T-cell (primary cell): ENCODE data around the gene LY6G6D. TPM values are rescaled to one million over a fixed set of nuclear protein-coding genes. Genes with fewer than 3 reads are reported as not detected.

Experiments used
- ATAC-seq, 4 experiments: fragments of 200-7000 bp in 3 of 4; fragments of 150-1000 bp in 1 of 4; cut with Tn5 transposase; replicated peaks in 1 of 4; 1 replicate in 3 of 4; 2 replicates in 1 of 4; pipeline ENCODE4 v1.10.0; 2021; ENCODE audit warnings: moderate library complexity in 3 of 4, mild to moderate bottlenecking in 2 of 4, moderate number of reproducible peaks in 1 of 4
- CTCF ChIA-PET, 2 donors: fragments of 300-600 bp; sonication (Branson Sonifier 250); formaldehyde crosslinking; loops; one replicate each; lab custom pipeline; 2022; ENCODE audit warnings: antibody characterized with exemption in 2 of 2; lab: Charles Lee
- POLR2A ChIA-PET, 2 donors: fragments of 300-600 bp; sonication (Branson Sonifier 250); formaldehyde crosslinking; loops; one replicate each; lab custom pipeline; 2022; ENCODE audit warnings: antibody characterized with exemption in 2 of 2; lab: Charles Lee
- DNase-seq, 35 experiments: peaks; one replicate each; pipeline versions ENCODE4 v3.0.0 to v3.0.0-alpha.2; 2013 to 2023
- H3K27ac ChIP-seq: one replicate; pipeline ENCODE4 v1.5.1; 2013; ENCODE audit warnings: low read length
- H3K27me3 ChIP-seq, 2 experiments: replicated peaks in 1 of 2; 1 replicate in 1 of 2; 2 replicates in 1 of 2; pipeline versions ENCODE4 v1.6.1 to v1.7.0; 2013; ENCODE audit warnings: low read length in 1 of 2, mixed read lengths in 1 of 2; ENCODE audit not compliant: control insufficient read depth in 2 of 2, insufficient read depth in 2 of 2; ENCODE audit errors: extremely low read depth in 1 of 2
- H3K36me3 ChIP-seq, 2 donors: 1 replicate in 1 of 2; 2 replicates in 1 of 2; pipeline versions ENCODE4 v1.6.1 to v1.7.0; 2013; ENCODE audit warnings: low read length in 1 of 2; ENCODE audit not compliant: control insufficient read depth in 2 of 2, insufficient read depth in 1 of 2; ENCODE audit errors: extremely low read depth in 1 of 2
- H3K4me1 ChIP-seq, 2 experiments: 1 replicate in 1 of 2; 2 replicates in 1 of 2; pipeline versions ENCODE4 v1.6.1 to v1.7.0; 2013; ENCODE audit warnings: low read length in 2 of 2, mixed read lengths in 1 of 2; ENCODE audit not compliant: insufficient read depth in 2 of 2, control insufficient read depth in 1 of 2; ENCODE audit errors: extremely low read depth in 1 of 2
- H3K4me3 ChIP-seq, 2 donors: 1 replicate in 1 of 2; 2 replicates in 1 of 2; pipeline versions ENCODE4 v1.5.1 to v1.7.0; 2013; ENCODE audit warnings: mild to moderate bottlenecking in 2 of 2, low read length in 1 of 2, moderate library complexity in 1 of 2; ENCODE audit not compliant: control insufficient read depth in 1 of 2; ENCODE audit errors: extremely low read depth in 1 of 2
- H3K9me3 ChIP-seq: 2 replicates; pipeline ENCODE4 v1.7.0; 2013
- H3K27ac Mint-ChIP-seq, 2 donors: one replicate each; pipeline ENCODE4 v1.8.0; 2020 to 2021; ENCODE audit warnings: mild to moderate bottlenecking in 2 of 2, mixed read lengths in 2 of 2
- H3K27me3 Mint-ChIP-seq, 2 donors: one replicate each; pipeline ENCODE4 v1.8.0; 2021 to 2022; ENCODE audit warnings: mixed read lengths in 2 of 2
- H3K36me3 Mint-ChIP-seq: one replicate; pipeline ENCODE4 v1.8.0; 2021; ENCODE audit warnings: mixed read lengths
- H3K4me1 Mint-ChIP-seq, 3 donors: one replicate each; pipeline ENCODE4 v1.8.0; 2020 to 2022; ENCODE audit warnings: mixed read lengths in 3 of 3, mild to moderate bottlenecking in 1 of 3
- H3K4me3 Mint-ChIP-seq, 3 donors: one replicate each; pipeline ENCODE4 v1.8.0; 2020 to 2022; ENCODE audit warnings: mild to moderate bottlenecking in 3 of 3, mixed read lengths in 3 of 3, moderate library complexity in 3 of 3
- H3K9me3 Mint-ChIP-seq, 3 donors: one replicate each; pipeline ENCODE4 v1.8.0; 2020 to 2022; ENCODE audit warnings: mixed read lengths in 3 of 3
- WGBS: methylation state at CpG from one replicate; pipeline ENCODE4 v1.1.5; 2013; ENCODE audit warnings: missing lambda C conversion rate; ENCODE audit not compliant: insufficient coverage; 5-methylcytosine and 5-hydroxymethylcytosine counted together
- total RNA-seq, 35 experiments: library from RNA in 6 of 35; stranded (reverse) in 6 of 35; fragments of 120-200 nt in 1 of 35; gene quantifications; one replicate each; pipeline versions ENCODE4 v1.2.1 to v1.2.4 and lab custom pipeline; 2013 to 2026

LY6G6D gene
- total RNA-seq, 5 donors from 2014 or later (not counting 1 experiment from before 2014, with no cell fraction given): not detected

GRCh38 chr6:31727034-31727716 lies 12.0 kb downstream of the LY6G6D start:
- H3K27ac Mint-ChIP-seq: peak overlapping the region; percentile 77 to 84
- ChIA-PET POLR2A (interaction anchor here in 1 of 2 donors (0.6 kb wide), 1 partner anchor 490 kb away, joined by 4 read pairs; no protein-coding TSS in a partner anchor), CTCF (interaction anchor here (0.6 to 1.5 kb wide), 6 partner anchors 9 to 132 kb away, joined by 3 to 9 read pairs (median 4); partner anchors contain the start of gene CLIC1 (in 1 of the 2))
- no peak overlapping the region for H3K4me3 ChIP-seq
- no peak overlapping the region for H3K27ac ChIP-seq
- no peaks in the 10 kb centered on the region for H3K27me3 ChIP-seq
- 66% methylated on average over 5 of the region's 7 CpGs for WGBS
- peaks cover 0 to 15% of the 10 kb centered on the region in 2 donors for H3K36me3 ChIP-seq
- H3K4me1 ChIP-seq: peaks cover 13 to 52% of the 10 kb centered on the region in 2 experiments
- H3K36me3 Mint-ChIP-seq: peaks cover 6% of the 10 kb centered on the region
- H3K9me3 Mint-ChIP-seq: no peaks in the 10 kb centered on the region
- DNase-seq (peak in 4 of 35 experiments; percentile 5 to 52 (median 25)), ATAC-seq (peak in 2 of 4 experiments; percentile 14 to 20)
- peaks cover 42 to 60% (median 55%) of the 10 kb centered on the region in 3 donors for H3K4me1 Mint-ChIP-seq
- no peaks in the 10 kb centered on the region for H3K27me3 Mint-ChIP-seq
- H3K9me3 ChIP-seq: no peaks in the 10 kb centered on the region
- peak overlapping the region; percentile 45 to 67 (median 58) for H3K4me3 Mint-ChIP-seq

- Mint-ChIP-seq H3K27ac (peak overlapping the region; percentile 77 to 84), H3K4me3 (peak overlapping the region; percentile 45 to 94 (median 58)), H3K36me3 (peaks cover 10% of the 10 kb centered on the region), H3K4me1 (peaks cover 43 to 57% (median 55%) of the 10 kb centered on the region in 3 donors), H3K9me3 (no peaks in the 10 kb centered on the region), H3K27me3 (no peaks in the 10 kb centered on the region)
- Histone ChIP-seq H3K4me1 (peaks cover 13 to 54% of the 10 kb centered on the region in 2 experiments), H3K36me3 (peaks cover 0 to 22% of the 10 kb centered on the region in 2 donors), H3K9me3 (no peaks in the 10 kb centered on the region), H3K27me3 (no peaks in the 10 kb centered on the region), H3K4me3 (no peak overlapping the region), H3K27ac (peak overlapping the region; percentile 19)
- ATAC-seq (no peak), DNase-seq (no peak)
- ChIA-PET POLR2A (interaction anchor here (0.6 to 0.7 kb wide), 5 partner anchors 14 to 491 kb away, joined by 3 to 9 read pairs (median 4); no protein-coding TSS in a partner anchor), CTCF (interaction anchor here (0.6 to 1.5 kb wide), 6 partner anchors 9 to 131 kb away, joined by 3 to 9 read pairs (median 4); partner anchors contain the start of gene CLIC1 (in 1 of the 2))
- 89% methylated on average over 25 of the region's 41 CpGs for WGBS
Measured at GRCh38 chr6:31727717-31728671, 12.8 kb downstream of the LY6G6D start.

- Histone ChIP-seq H3K9me3 (no peaks in the 10 kb centered on the region), H3K27me3 (no peaks in the 10 kb centered on the region), H3K4me3 (peak within 1 kb of the TSS; percentile 88 to 95), H3K27ac (peak within 1 kb of the TSS; percentile 22), H3K36me3 (peaks cover 4 to 32% of the 10 kb centered on the region in 2 donors), H3K4me1 (peaks cover 13 to 52% of the 10 kb centered on the region in 2 experiments)
- 48% methylated on average over 26 of the region's 36 CpGs for WGBS
- Mint-ChIP-seq H3K9me3 (no peaks in the 10 kb centered on the region), H3K36me3 (peaks cover 19% of the 10 kb centered on the region), H3K4me1 (peaks cover 46 to 60% (median 58%) of the 10 kb centered on the region in 3 donors), H3K27me3 (no peaks in the 10 kb centered on the region), H3K27ac (peak within 1 kb of the TSS; percentile 86 to 90), H3K4me3 (peak within 1 kb of the TSS; percentile 94 to 96 (median 94))
- no peak for DNase-seq
- CTCF ChIA-PET: interaction anchor here (0.6 to 2.3 kb wide), 12 partner anchors 9 to 134 kb away, joined by 3 to 29 read pairs (median 4); partner anchors contain the start of genes HSPA1A (in 1 of the 2), HSPA1L (in 1 of the 2), LSM2 (in 1 of the 2) and MSH5 (in 1 of the 2)
- ATAC-seq: peak; percentile 12 to 33 (median 19)
- POLR2A ChIA-PET: interaction anchor here in 1 of 2 donors (0.7 kb wide), 2 partner anchors 44 to 166 kb away, joined by 5 to 9 read pairs; no protein-coding TSS in a partner anchor
Measured at GRCh38 chr6:31728767-31729514, 13.8 kb downstream of the LY6G6D start, which contains the start of gene DDAH2. TSS of gene DDAH2 (minus strand) at chr6:31729299. CDS start at chr6:31729161, 138 bp downstream.

- Mint-ChIP-seq H3K27ac (peak overlapping the region; percentile 86 to 90), H3K4me1 (peaks cover 49 to 64% (median 64%) of the 10 kb centered on the region in 3 donors), H3K9me3 (no peaks in the 10 kb centered on the region), H3K4me3 (peak overlapping the region; percentile 94 to 96 (median 94)), H3K36me3 (peaks cover 19% of the 10 kb centered on the region), H3K27me3 (no peaks in the 10 kb centered on the region)
- Histone ChIP-seq H3K9me3 (no peaks in the 10 kb centered on the region), H3K27me3 (no peaks in the 10 kb centered on the region), H3K36me3 (peaks cover 4 to 36% of the 10 kb centered on the region in 2 donors), H3K4me1 (peaks cover 17 to 58% of the 10 kb centered on the region in 2 experiments), H3K4me3 (peak overlapping the region; percentile 88 to 95), H3K27ac (peak overlapping the region; percentile 22)
- 0% methylated on average over 21 of the region's 29 CpGs for WGBS
- DNase-seq (peak; percentile 54 to 88 (median 75)), ATAC-seq (peak; percentile 71 to 80 (median 76))
- ChIA-PET CTCF (interaction anchor here (0.6 to 2.3 kb wide), 13 partner anchors 8 to 133 kb away, joined by 3 to 29 read pairs (median 4); partner anchors contain the start of genes HSPA1A (in 1 of the 2), HSPA1L (in 1 of the 2), LSM2 (in 1 of the 2) and MSH5 (in 1 of the 2)), POLR2A (interaction anchor here in 1 of 2 donors (0.6 kb wide), 1 partner anchor 12 kb away, joined by 5 read pairs; no protein-coding TSS in a partner anchor)
Measured at GRCh38 chr6:31729515-31729978, 14.4 kb downstream of the LY6G6D start.

GRCh38 chr6:31729979-31730630 lies 15.0 kb downstream of the LY6G6D start:
- POLR2A ChIA-PET: interaction anchor here in 1 of 2 donors (0.6 kb wide), 1 partner anchor 12 kb away, joined by 5 read pairs; no protein-coding TSS in a partner anchor
- Histone ChIP-seq H3K4me1 (peaks cover 20 to 62% of the 10 kb centered on the region in 2 experiments), H3K27ac (peak overlapping the region; percentile 22), H3K4me3 (peak overlapping the region; percentile 88 to 95), H3K36me3 (peaks cover 4 to 36% of the 10 kb centered on the region in 2 donors), H3K9me3 (no peaks in the 10 kb centered on the region), H3K27me3 (no peaks in the 10 kb centered on the region)
- DNase-seq (peak in 33 of 35 experiments; percentile 13 to 79 (median 49)), ATAC-seq (peak; percentile 53 to 73 (median 61))
- H3K36me3 Mint-ChIP-seq: peaks cover 19% of the 10 kb centered on the region
- H3K27me3 Mint-ChIP-seq: no peaks in the 10 kb centered on the region
- peaks cover 54 to 70% (median 69%) of the 10 kb centered on the region in 3 donors for H3K4me1 Mint-ChIP-seq
- WGBS: 2% methylated on average over 29 of the region's 46 CpGs
- CTCF ChIA-PET: interaction anchor here (0.5 to 2.3 kb wide), 16 partner anchors 8 to 133 kb away, joined by 3 to 29 read pairs (median 4); partner anchors contain the start of genes HSPA1A (in 1 of the 2), HSPA1L (in 1 of the 2), LSM2 (in 1 of the 2) and MSH5 (in 1 of the 2)
- H3K4me3 Mint-ChIP-seq: peak overlapping the region; percentile 94 to 96 (median 94)
- H3K9me3 Mint-ChIP-seq: no peaks in the 10 kb centered on the region
- peak overlapping the region; percentile 74 to 90 for H3K27ac Mint-ChIP-seq
